Measurements from ENCODE around the gene SLC4A3. TPM values are rescaled to one million over a fixed set of nuclear protein-coding genes. Genes with fewer than 3 reads are reported as not detected.

Gene SLC4A3
- total RNA-seq, 2 donors from 2014 or later = 13.4 to 20.2 TPM

DNA sequence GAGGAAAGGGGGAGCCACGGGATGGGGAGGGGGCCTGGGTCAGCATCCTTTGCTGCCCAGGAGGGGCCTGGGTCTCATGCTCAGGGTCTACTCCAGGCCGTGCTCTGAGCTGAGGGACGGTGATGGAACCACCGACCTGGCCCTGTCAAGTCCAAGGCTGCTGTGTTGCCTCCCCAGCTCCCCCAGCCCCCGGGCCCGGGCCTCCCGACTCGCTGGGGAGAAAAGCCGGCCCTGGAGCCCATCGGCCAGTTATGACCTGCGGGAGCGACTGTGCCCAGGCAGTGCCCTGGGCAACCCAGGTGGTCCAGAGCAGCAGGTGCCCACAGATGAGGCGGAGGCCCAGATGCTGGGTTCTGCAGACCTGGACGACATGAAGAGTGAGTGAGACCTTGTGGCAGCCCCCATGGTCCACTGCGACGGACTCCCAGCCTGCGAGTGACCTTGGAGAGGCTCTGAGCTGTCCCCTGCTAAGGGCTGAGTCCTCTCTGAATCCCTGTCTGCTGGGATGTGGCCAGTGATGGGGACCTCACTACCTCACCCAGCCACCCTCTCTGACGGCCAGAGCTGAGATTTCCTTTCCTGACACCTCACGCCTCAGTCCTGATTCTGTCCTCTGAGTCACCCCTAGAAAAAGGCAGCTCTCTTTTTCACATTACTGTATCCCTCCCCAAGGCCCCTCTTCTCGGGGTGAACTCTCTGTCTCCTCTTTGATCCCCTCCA lies 2.7 kb downstream of the SLC4A3 start:
- TF ChIP-seq, protein P1, sequence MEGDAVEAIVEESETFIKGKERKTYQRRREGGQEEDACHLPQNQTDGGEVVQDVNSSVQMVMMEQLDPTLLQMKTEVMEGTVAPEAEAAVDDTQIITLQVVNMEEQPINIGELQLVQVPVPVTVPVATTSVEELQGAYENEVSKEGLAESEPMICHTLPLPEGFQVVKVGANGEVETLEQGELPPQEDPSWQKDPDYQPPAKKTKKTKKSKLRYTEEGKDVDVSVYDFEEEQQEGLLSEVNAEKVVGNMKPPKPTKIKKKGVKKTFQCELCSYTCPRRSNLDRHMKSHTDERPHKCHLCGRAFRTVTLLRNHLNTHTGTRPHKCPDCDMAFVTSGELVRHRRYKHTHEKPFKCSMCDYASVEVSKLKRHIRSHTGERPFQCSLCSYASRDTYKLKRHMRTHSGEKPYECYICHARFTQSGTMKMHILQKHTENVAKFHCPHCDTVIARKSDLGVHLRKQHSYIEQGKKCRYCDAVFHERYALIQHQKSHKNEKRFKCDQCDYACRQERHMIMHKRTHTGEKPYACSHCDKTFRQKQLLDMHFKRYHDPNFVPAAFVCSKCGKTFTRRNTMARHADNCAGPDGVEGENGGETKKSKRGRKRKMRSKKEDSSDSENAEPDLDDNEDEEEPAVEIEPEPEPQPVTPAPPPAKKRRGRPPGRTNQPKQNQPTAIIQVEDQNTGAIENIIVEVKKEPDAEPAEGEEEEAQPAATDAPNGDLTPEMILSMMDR (conservative IDR thresholded peaks at IDR 0.05) = no peak
- peaks cover 9% of the 10 kb centered on the region for H3K27me3 ChIP-seq (ENCODE audit: control insufficient read depth, insufficient read depth, low read length, poor library complexity, severe bottlenecking)
- Mint-ChIP-seq H3K27me3 (ENCODE audit: insufficient read depth) (no peaks in the 10 kb centered on the region), H3K36me3 (ENCODE audit: low read depth) (peaks cover 7% of the 10 kb centered on the region), H3K4me1 (no peaks in the 10 kb centered on the region), H3K4me3 (no peak overlapping the region), H3K9me3 (no peaks in the 10 kb centered on the region), H3K27ac (no peak overlapping the region)
- no peaks in the 10 kb centered on the region for H3K4me1 ChIP-seq (ENCODE audit: control insufficient read depth, insufficient read depth, low read length)
- H3K36me3 ChIP-seq (ENCODE audit: control insufficient read depth, insufficient read depth, low read length) = no peaks in the 10 kb centered on the region
- no peak for DNase-seq
- H3K9ac ChIP-seq (ENCODE audit: extremely low read depth, low read length, poor library complexity, severe bottlenecking) = no peak overlapping the region
- WGBS, 2 experiments (ENCODE audit: insufficient coverage in 1 of 2, insufficient read length in 1 of 2) = 94 to 95% methylated on average over 12 to 20 of the region's 20 CpGs
- H3K4me3 ChIP-seq (ENCODE audit: low read length) = no peak overlapping the region
- no peaks in the 10 kb centered on the region for H3K9me3 ChIP-seq (ENCODE audit: control insufficient read depth, low read length)
- H3K27ac ChIP-seq (ENCODE audit: low read depth, low read length) = no peak overlapping the region

DNA sequence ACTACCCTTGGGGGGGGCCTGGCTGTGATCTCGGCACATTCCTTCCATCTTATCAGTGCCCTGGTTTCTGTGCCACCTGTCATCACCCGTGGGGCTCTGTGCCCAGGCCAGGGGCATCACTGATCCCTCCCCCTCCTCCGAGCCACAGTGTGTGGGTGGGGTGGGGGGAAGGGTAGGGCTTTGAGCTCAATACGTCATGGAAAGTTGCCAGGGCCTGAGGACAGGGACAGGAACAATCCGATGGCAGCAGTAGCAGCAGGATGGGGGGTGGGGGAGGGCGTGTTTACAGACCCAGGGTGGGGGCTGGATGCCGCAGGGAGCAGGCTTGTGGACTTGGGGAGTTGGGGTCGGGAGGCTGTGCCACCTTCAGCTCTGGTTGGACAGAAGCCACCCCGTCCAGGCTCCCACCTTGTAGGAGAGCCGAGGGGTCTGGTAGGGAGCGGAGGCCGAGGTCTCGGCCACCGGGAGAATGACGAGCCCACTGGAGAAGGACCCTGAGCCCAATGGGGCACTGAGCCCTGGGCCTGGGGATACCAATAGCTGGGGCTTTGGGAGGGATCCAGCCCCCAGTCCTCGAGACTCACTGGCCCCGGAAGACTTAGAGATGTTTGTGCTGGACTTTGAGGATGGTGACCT lies 3.5 kb downstream of the SLC4A3 start:
- Histone ChIP-seq H3K36me3 (ENCODE audit: control insufficient read depth, insufficient read depth, low read length) (no peaks in the 10 kb centered on the region), H3K27me3 (ENCODE audit: control insufficient read depth, insufficient read depth, low read length, poor library complexity, severe bottlenecking) (peaks cover 9% of the 10 kb centered on the region), H3K27ac (ENCODE audit: low read depth, low read length) (no peak overlapping the region), H3K4me3 (ENCODE audit: low read length) (no peak overlapping the region), H3K9ac (ENCODE audit: extremely low read depth, low read length, poor library complexity, severe bottlenecking) (no peak overlapping the region), H3K4me1 (ENCODE audit: control insufficient read depth, insufficient read depth, low read length) (no peaks in the 10 kb centered on the region), H3K9me3 (ENCODE audit: control insufficient read depth, low read length) (no peaks in the 10 kb centered on the region)
- no peak for DNase-seq
- TF ChIP-seq, protein P1 (conservative IDR thresholded peaks at IDR 0.05) = no peak
- 90 to 92% methylated on average over 7 to 17 of the region's 17 CpGs for WGBS, 2 experiments (ENCODE audit: insufficient coverage in 1 of 2, insufficient read length in 1 of 2)
- no peaks in the 10 kb centered on the region for H3K27me3 Mint-ChIP-seq (ENCODE audit: insufficient read depth)
- H3K36me3 Mint-ChIP-seq (ENCODE audit: low read depth) = peaks cover 7% of the 10 kb centered on the region
- no peaks in the 10 kb centered on the region for H3K4me1 Mint-ChIP-seq
- H3K9me3 Mint-ChIP-seq = no peaks in the 10 kb centered on the region
- no peak overlapping the region for H3K4me3 Mint-ChIP-seq
- no peak overlapping the region for H3K27ac Mint-ChIP-seq

DNA sequence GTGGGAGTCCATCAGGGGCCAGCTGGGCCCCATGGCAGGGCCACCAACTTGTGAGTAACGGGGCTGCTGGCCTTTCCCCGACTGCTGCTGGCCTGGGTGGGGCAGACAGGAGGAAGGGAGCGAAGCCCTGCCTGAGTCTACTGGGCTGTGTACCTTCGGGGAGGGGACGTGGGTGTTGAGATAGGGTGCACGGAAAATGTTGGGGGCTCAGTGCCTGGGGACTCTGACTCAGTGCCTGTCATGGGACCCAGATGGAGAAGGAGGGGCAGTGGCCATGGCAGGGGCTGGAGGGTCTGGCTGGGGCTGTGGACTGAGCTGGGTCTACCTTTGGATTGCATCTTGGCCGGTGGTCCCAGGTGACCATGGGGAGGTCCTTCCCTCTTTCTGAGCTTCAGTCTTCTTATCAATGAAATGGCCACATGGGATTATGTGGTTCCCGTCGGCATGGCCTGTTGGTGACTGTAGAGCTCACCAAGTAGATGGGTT lies 4.0 kb downstream of the SLC4A3 start:
- Mint-ChIP-seq H3K36me3 (ENCODE audit: low read depth) (peaks cover 7% of the 10 kb centered on the region), H3K4me1 (no peaks in the 10 kb centered on the region), H3K27ac (no peak overlapping the region), H3K9me3 (no peaks in the 10 kb centered on the region), H3K4me3 (no peak overlapping the region), H3K27me3 (ENCODE audit: insufficient read depth) (no peaks in the 10 kb centered on the region)
- Histone ChIP-seq H3K4me3 (ENCODE audit: low read length) (no peak overlapping the region), H3K27me3 (ENCODE audit: control insufficient read depth, insufficient read depth, low read length, poor library complexity, severe bottlenecking) (peaks cover 6% of the 10 kb centered on the region), H3K4me1 (ENCODE audit: control insufficient read depth, insufficient read depth, low read length) (no peaks in the 10 kb centered on the region), H3K9me3 (ENCODE audit: control insufficient read depth, low read length) (no peaks in the 10 kb centered on the region), H3K27ac (ENCODE audit: low read depth, low read length) (no peak overlapping the region), H3K9ac (ENCODE audit: extremely low read depth, low read length, poor library complexity, severe bottlenecking) (no peak overlapping the region), H3K36me3 (ENCODE audit: control insufficient read depth, insufficient read depth, low read length) (no peaks in the 10 kb centered on the region)
- 87 to 88% methylated on average over 5 to 9 of the region's 9 CpGs for WGBS, 2 experiments (ENCODE audit: insufficient coverage in 1 of 2, insufficient read length in 1 of 2)
- TF ChIP-seq, protein P1 (conservative IDR thresholded peaks at IDR 0.05) = no peak
- peak; percentile 24 for DNase-seq

Data from endodermal cell (in vitro differentiated cells).